Mesenteric fat pad (tissue), 1 donor: ENCODE measurements around the gene MTF2. TPM values are rescaled to one million over a fixed set of nuclear protein-coding genes. Genes with fewer than 3 reads are reported as not detected.
"Not testable (repeated sequence)": the region's sequence is repeated elsewhere in the genome, so short reads cannot be mapped to it uniquely, and the experiment has no call there.

Experiments used
- DNase-seq: peaks from one replicate; pipeline ENCODE4 v3.0.0-alpha.2; 2020; ENCODE audit warnings: low spot score
- total RNA-seq: library from RNA; stranded (reverse); fragmentation: NEBNext Ultra II Directional; extraction: Animal tissue kit (Norgen Biotek cat#: 25700); gene quantifications from one replicate; pipeline ENCODE4 v1.2.1, GENCODE V29; 2021
- donor health status: DM: yes; HTN: yes; CAD: no.

The MTF2 gene
- total RNA-seq, 1 donor from 2014 or later: 15.8 TPM

GRCh38 chr1:93140106-93140505, 61.0 kb downstream of the MTF2 start:
- no peak for DNase-seq

- no peak for DNase-seq
Observed at GRCh38 chr1:93142161-93142560, 63.1 kb downstream of the MTF2 start.

- no peak for DNase-seq
Observed at GRCh38 chr1:93143136-93143535, 64.1 kb downstream of the MTF2 start.

- DNase-seq: no peak
Observed at GRCh38 chr1:93143769-93144168, 64.7 kb downstream of the MTF2 start.

GRCh38 chr1:93148001-93148400, 68.9 kb downstream of the MTF2 start:
- DNase-seq: no peak

GRCh38 chr1:93150729-93151128, 71.6 kb downstream of the MTF2 start:
- DNase-seq: no peak

- DNase-seq: no peak
Observed at GRCh38 chr1:93151474-93151873, 72.4 kb downstream of the MTF2 start.

- DNase-seq: no peak
Observed at GRCh38 chr1:93152835-93153234, 73.8 kb downstream of the MTF2 start.

GRCh38 chr1:93154898-93155297, 75.8 kb downstream of the MTF2 start:
- no peak for DNase-seq

- DNase-seq: no peak
Observed at GRCh38 chr1:93155335-93155734, 76.3 kb downstream of the MTF2 start.

- DNase-seq: no peak
Observed at GRCh38 chr1:93159337-93159736, 80.3 kb downstream of the MTF2 start.

- not testable (repeated sequence) for DNase-seq
Observed at GRCh38 chr1:93163314-93163713, 84.2 kb downstream of the MTF2 start.

GRCh38 chr1:93164816-93165215, 85.7 kb downstream of the MTF2 start:
- no peak for DNase-seq

- DNase-seq: not testable (repeated sequence)
Observed at GRCh38 chr1:93165895-93166294, 86.8 kb downstream of the MTF2 start.

- no peak for DNase-seq
Observed at GRCh38 chr1:93167006-93167405, 87.9 kb downstream of the MTF2 start.

- DNase-seq: not testable (repeated sequence)
Observed at GRCh38 chr1:93170141-93170678, 91.1 kb downstream of the MTF2 start.

GRCh38 chr1:93171549-93172034, 92.5 kb downstream of the MTF2 start:
- DNase-seq: no peak

- no peak for DNase-seq
Observed at GRCh38 chr1:93172778-93173177, 93.7 kb downstream of the MTF2 start.

- DNase-seq: not testable (repeated sequence)
Observed at GRCh38 chr1:93174638-93175037, 95.6 kb downstream of the MTF2 start.

- no peak for DNase-seq
Observed at GRCh38 chr1:93177991-93178390, 98.9 kb downstream of the MTF2 start.

GRCh38 chr1:93178418-93178817, 99.3 kb downstream of the MTF2 start:
- no peak for DNase-seq

- peak; percentile 98 for DNase-seq
Observed at GRCh38 chr1:93179886-93180722, 101.0 kb downstream of the MTF2 start, which contains the start of gene TMED5. TMED5 (minus strand) TSS chr1:93180413; CDS start chr1:93180242, 171 bp downstream.
